CD4-positive, alpha-beta T cell treated with Interleukin-4 for 1 hour (primary cell): ENCODE measurements around the gene FRYL.
A peak's percentile ranks its signal among the peaks of the same experiment; 100 is the strongest.
"Not testable (repeated sequence)": the region's sequence is repeated elsewhere in the genome, so short reads cannot be mapped to it uniquely, and the experiment has no call there.

ENCODE experiments used
- DNase-seq, 2 donors: peaks; one replicate each; pipeline ENCODE4 v3.0.0-alpha.2; 2020 to 2022

FRYL gene

GRCh38 chr4:48779998-48780864, at the start of gene FRYL:
TSS of gene FRYL (minus strand) at chr4:48780279. CDS start at chr4:48634410, 145,869 bp downstream.
- DNase-seq = peak; percentile 99

- DNase-seq = no peak
Measured at GRCh38 chr4:48827622-48828021, 47.5 kb upstream of the FRYL start.

- DNase-seq = not testable (repeated sequence)
Measured at GRCh38 chr4:48821431-48821830, 41.4 kb upstream of the FRYL start.

- DNase-seq = no peak
Measured at GRCh38 chr4:48816971-48817370, 36.9 kb upstream of the FRYL start.

- DNase-seq = not testable (repeated sequence)
Measured at GRCh38 chr4:48816297-48816696, 36.2 kb upstream of the FRYL start.

- no peak for DNase-seq
Measured at GRCh38 chr4:48815483-48815882, 35.4 kb upstream of the FRYL start.

- no peak for DNase-seq
Measured at GRCh38 chr4:48813964-48814363, 33.9 kb upstream of the FRYL start.

- no peak for DNase-seq
Measured at GRCh38 chr4:48812866-48813265, 32.8 kb upstream of the FRYL start.

GRCh38 chr4:48804584-48805301, 24.7 kb upstream of the FRYL start:
- DNase-seq = no peak

GRCh38 chr4:48801016-48801715, 21.1 kb upstream of the FRYL start:
- DNase-seq = no peak

GRCh38 chr4:48800155-48800554, 20.1 kb upstream of the FRYL start:
- not testable (repeated sequence) for DNase-seq

- no peak for DNase-seq
Measured at GRCh38 chr4:48799157-48799556, 19.1 kb upstream of the FRYL start.

GRCh38 chr4:48798117-48798516, 18.0 kb upstream of the FRYL start:
- DNase-seq = no peak

GRCh38 chr4:48796927-48797679, 17.0 kb upstream of the FRYL start:
- no peak for DNase-seq

GRCh38 chr4:48796191-48796926, 16.3 kb upstream of the FRYL start:
- DNase-seq = no peak

- no peak for DNase-seq
Measured at GRCh38 chr4:48795108-48795507, 15.0 kb upstream of the FRYL start.

GRCh38 chr4:48792348-48793006, 12.4 kb upstream of the FRYL start:
- no peak for DNase-seq

- DNase-seq = no peak
Measured at GRCh38 chr4:48791313-48791712, 11.2 kb upstream of the FRYL start.

GRCh38 chr4:48790561-48790960, 10.5 kb upstream of the FRYL start:
- DNase-seq = no peak

GRCh38 chr4:48787056-48787455, 7.0 kb upstream of the FRYL start:
- DNase-seq = no peak

GRCh38 chr4:48786549-48786948, 6.5 kb upstream of the FRYL start:
- DNase-seq = no peak
